WTC11 (cell line): ENCODE data around the gene WNT10A. TPM values are rescaled to one million over a fixed set of nuclear protein-coding genes. Genes with fewer than 3 reads are reported as not detected.

Source experiments
- ATAC-seq: fragments of 200-7000 bp; cut with Tn5 transposase; 2 replicates; pipeline ENCODE4 v1.10.0; 2021; ENCODE audit warnings: mild to moderate bottlenecking, moderate library complexity
- CTCF ChIA-PET: fragments of 300-600 bp; sonication (Branson Sonifier 250); formaldehyde crosslinking; loops from one replicate; lab custom pipeline; 2021; ENCODE audit warnings: antibody characterized with exemption; lab: Charles Lee
- POLR2A ChIA-PET: fragments of 350-600 bp; sonication (Branson Sonifier 250); formaldehyde crosslinking; loops from one replicate; lab custom pipeline; 2021; ENCODE audit warnings: antibody characterized with exemption; lab: Charles Lee
- DNase-seq: peaks from one replicate; pipeline ENCODE4 v3.0.0; 2021; ENCODE audit warnings: low spot score
- H3K27ac Mint-ChIP-seq: 2 replicates; pipeline ENCODE4 v1.8.0; 2021; ENCODE audit warnings: mixed read lengths
- H3K27me3 Mint-ChIP-seq: 2 replicates; pipeline ENCODE4 v1.8.0; 2021; ENCODE audit warnings: low read depth, mild to moderate bottlenecking, moderate library complexity, mixed read lengths
- H3K36me3 Mint-ChIP-seq: 2 replicates; pipeline ENCODE4 v1.8.0; 2021; ENCODE audit warnings: mixed read lengths
- H3K4me1 Mint-ChIP-seq: 2 replicates; pipeline ENCODE4 v1.8.0; 2022; ENCODE audit warnings: mixed read lengths
- H3K4me3 Mint-ChIP-seq: 2 replicates; pipeline ENCODE4 v1.8.0; 2021; ENCODE audit warnings: mild to moderate bottlenecking, moderate library complexity, mixed read lengths
- H3K9me3 Mint-ChIP-seq: 2 replicates; pipeline ENCODE4 v1.8.0; 2021; ENCODE audit warnings: mixed read lengths
- MXD4 ChIP-seq: fragments of 250-450 bp; sonication (Bioruptor Pico); IDR thresholded peaks from 2 replicates; pipeline ENCODE4 v1.8.0; 2021; ENCODE audit warnings: mild to moderate bottlenecking, moderate library complexity, borderline replicate concordance
- NFATC4 ChIP-seq: fragments of 250-450 bp; sonication (Bioruptor Pico); IDR thresholded peaks from 2 replicates; pipeline ENCODE4 v1.9.0; 2021; ENCODE audit warnings: mild to moderate bottlenecking
- NFYB ChIP-seq: sonication (generic); formaldehyde crosslinking; conservative IDR thresholded peaks from 2 replicates; pipeline ENCODE4 v1.8.0; 2022; ENCODE audit warnings: low read depth, missing genetic modification reagents
- TCF7 ChIP-seq: sonication (generic); formaldehyde crosslinking; IDR thresholded peaks from 2 replicates; pipeline ENCODE4 v1.8.0; 2022; ENCODE audit warnings: mild to moderate bottlenecking, low read depth, missing genetic modification reagents, moderate library complexity
- ZNF232 ChIP-seq: sonication (generic); formaldehyde crosslinking; IDR thresholded peaks from 2 replicates; pipeline ENCODE4 v1.8.0; 2022; ENCODE audit warnings: mild to moderate bottlenecking, missing genetic modification reagents
- total RNA-seq: library from RNA; stranded (reverse); gene quantifications from 3 replicates; pipeline ENCODE4 v1.2.3, GENCODE V29; 2021
- TF ChIP-seq, protein P1 (sequence below): sonication (generic); formaldehyde crosslinking; IDR thresholded peaks from 2 replicates; pipeline ENCODE4 v1.8.1; 2022; ENCODE audit warnings: mild to moderate bottlenecking, moderate library complexity, missing genetic modification reagents
- TF ChIP-seq, protein P2 (sequence below): sonication (generic); formaldehyde crosslinking; IDR thresholded peaks from 2 replicates; pipeline ENCODE4 v1.8.0; 2023; ENCODE audit warnings: missing genetic modification reagents
- TF ChIP-seq, protein P3 (sequence below): fragments of 250-450 bp; sonication (Bioruptor Pico); IDR thresholded peaks from 2 replicates; pipeline ENCODE4 v1.9.0; 2021; ENCODE audit warnings: mild to moderate bottlenecking, borderline replicate concordance
- TF ChIP-seq, protein P4 (sequence below): sonication (generic); formaldehyde crosslinking; conservative IDR thresholded peaks from 2 replicates; pipeline ENCODE4 v1.8.1; 2023; ENCODE audit warnings: mild to moderate bottlenecking, low read depth, missing genetic modification reagents, moderate library complexity

The WNT10A gene
- total RNA-seq, 1 experiment from 2014 or later = not detected

DNA sequence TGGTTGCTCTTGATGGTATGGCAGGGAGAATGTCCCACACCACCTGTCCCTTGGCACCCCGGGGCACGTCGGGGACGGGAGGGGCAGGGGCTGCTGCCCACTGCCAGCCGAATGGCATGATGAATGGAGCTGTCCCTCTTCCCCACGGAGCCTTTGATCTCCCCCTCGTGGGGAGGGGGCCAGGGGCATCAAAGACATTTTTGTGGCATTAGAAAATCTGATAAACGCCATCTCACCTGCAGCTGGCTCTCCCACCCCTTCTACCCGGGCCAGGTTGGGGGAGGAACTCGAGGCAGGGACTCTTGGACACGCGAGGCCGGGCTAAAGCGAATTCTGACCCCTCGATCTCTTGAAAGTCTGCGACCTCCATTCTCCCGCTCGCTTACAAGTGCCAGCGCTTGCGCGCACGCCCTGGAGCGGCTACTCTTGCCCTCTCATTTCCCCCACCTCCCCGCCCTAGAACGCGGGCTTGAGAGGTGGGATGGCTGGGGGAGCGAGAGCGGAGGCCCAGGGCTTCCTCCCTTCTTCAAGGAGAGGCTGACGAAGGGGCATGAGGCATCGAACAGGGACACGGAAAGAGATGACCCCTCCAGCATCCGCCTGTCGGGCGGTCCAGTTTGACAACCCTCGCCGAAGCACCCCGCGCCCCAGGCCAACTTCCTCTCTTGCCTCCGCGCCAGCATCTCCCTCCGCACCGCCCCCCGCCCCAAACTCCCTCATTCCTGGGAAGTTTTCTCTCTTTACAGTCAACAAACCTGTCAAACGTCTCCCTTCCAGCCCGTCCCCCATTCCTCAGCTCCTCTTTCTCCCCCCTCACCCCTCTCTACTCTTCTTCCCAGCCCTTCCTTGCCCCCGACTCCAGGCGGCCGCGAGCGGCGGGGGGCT is 21.7 kb upstream of the WNT10A start (continued):
- no peak for TF ChIP-seq MXD4 (CRISPR knock-in tag)
- TF ChIP-seq, protein P1, sequence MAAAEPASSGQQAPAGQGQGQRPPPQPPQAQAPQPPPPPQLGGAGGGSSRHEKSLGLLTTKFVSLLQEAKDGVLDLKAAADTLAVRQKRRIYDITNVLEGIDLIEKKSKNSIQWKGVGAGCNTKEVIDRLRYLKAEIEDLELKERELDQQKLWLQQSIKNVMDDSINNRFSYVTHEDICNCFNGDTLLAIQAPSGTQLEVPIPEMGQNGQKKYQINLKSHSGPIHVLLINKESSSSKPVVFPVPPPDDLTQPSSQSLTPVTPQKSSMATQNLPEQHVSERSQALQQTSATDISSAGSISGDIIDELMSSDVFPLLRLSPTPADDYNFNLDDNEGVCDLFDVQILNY = no peak

DNA sequence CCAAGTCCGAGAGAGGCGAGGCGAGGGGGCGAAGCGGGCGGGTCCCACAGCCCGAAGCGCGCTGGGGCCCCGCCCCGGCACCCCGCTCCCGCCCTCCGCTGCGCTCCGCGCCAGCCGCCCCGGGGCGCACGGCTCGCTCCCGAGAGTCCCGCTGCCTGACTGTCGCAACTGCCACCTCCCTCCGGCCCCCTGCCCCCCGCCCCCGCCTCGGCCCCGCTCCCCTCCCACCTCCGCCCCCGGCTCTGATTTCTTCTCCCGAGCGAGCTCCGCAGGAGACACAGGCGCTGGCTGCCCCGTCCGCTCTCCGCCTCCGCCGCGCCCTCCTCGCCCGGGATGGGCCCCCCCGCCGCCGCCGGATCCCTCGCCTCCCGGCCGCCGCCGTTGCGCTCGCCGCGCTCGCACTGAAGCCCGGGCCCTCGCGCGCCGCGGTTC is 21.1 kb upstream of the WNT10A start, which contains the start of gene WNT6:
Gene WNT6, plus strand, starts transcription at position 250 of the 432 bp plus-strand sequence. CDS start 233 bp downstream, outside the sequence.
- DNase-seq (no peak), ATAC-seq (no peak)
- no peak for TF ChIP-seq ZNF232 (CRISPR knock-in tag)
- Mint-ChIP-seq H3K4me3 (peak within 1 kb of the TSS; percentile 69), H3K9me3 (no peaks in the 10 kb centered on the region), H3K27me3 (peaks cover 97% of the 10 kb centered on the region), H3K4me1 (peaks cover 50% of the 10 kb centered on the region), H3K27ac (no peak within 1 kb of the TSS), H3K36me3 (no peaks in the 10 kb centered on the region)
- POLR2A ChIA-PET = interaction anchor here (0.7 kb wide), 1 partner anchor 39 kb away, joined by 3 read pairs; no protein-coding TSS in a partner anchor
- CTCF ChIA-PET = interaction anchor here (0.5 to 4.8 kb wide), 4 partner anchors 15 to 151 kb away, joined by 4 to 57 read pairs (median 24); no protein-coding TSS in a partner anchor

DNA sequence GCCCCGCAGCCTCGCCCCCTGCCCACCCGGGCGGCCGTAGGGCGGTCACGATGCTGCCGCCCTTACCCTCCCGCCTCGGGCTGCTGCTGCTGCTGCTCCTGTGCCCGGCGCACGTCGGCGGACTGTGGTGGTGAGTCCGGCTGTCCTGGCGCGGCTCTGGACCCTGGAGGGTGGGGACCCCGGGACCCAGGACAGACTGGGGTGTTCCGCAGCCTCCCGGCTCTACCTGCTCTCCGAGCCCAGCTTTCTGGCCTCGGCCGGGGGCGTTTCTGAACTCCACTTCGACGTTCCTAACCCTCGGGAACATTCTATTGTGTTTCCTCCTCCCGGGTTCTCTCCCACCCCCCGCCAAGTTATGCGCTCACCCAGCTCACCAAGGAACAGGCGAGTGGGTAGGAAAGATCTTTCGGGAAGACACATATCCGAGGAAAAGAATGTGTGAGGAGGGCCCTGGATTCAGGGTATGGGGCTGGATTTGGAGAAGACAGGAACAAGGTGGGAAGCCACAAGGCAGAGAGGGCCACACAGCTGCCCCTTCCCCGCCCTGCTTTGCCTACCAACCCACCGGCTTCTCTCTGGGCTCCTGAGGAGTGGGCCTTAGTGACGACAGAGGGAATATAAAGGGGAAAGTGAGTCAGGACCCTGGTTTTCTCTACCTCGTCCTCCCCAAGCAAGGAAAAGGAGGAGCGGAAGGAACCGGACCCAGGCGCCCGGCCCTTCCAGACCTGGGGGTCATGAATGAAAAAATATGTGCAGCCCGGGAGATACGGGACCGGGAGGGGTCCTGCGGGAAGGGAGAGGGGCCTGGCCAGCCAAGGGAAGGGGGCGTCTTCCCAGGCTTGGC is 20.4 kb upstream of the WNT10A start:
- POLR2A ChIA-PET = no interaction called here
- no peaks in the 10 kb centered on the region for H3K36me3 Mint-ChIP-seq
- no peak for DNase-seq
- TF ChIP-seq, protein P2, sequence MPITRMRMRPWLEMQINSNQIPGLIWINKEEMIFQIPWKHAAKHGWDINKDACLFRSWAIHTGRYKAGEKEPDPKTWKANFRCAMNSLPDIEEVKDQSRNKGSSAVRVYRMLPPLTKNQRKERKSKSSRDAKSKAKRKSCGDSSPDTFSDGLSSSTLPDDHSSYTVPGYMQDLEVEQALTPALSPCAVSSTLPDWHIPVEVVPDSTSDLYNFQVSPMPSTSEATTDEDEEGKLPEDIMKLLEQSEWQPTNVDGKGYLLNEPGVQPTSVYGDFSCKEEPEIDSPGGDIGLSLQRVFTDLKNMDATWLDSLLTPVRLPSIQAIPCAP = no peak
- TF ChIP-seq, protein P3, sequence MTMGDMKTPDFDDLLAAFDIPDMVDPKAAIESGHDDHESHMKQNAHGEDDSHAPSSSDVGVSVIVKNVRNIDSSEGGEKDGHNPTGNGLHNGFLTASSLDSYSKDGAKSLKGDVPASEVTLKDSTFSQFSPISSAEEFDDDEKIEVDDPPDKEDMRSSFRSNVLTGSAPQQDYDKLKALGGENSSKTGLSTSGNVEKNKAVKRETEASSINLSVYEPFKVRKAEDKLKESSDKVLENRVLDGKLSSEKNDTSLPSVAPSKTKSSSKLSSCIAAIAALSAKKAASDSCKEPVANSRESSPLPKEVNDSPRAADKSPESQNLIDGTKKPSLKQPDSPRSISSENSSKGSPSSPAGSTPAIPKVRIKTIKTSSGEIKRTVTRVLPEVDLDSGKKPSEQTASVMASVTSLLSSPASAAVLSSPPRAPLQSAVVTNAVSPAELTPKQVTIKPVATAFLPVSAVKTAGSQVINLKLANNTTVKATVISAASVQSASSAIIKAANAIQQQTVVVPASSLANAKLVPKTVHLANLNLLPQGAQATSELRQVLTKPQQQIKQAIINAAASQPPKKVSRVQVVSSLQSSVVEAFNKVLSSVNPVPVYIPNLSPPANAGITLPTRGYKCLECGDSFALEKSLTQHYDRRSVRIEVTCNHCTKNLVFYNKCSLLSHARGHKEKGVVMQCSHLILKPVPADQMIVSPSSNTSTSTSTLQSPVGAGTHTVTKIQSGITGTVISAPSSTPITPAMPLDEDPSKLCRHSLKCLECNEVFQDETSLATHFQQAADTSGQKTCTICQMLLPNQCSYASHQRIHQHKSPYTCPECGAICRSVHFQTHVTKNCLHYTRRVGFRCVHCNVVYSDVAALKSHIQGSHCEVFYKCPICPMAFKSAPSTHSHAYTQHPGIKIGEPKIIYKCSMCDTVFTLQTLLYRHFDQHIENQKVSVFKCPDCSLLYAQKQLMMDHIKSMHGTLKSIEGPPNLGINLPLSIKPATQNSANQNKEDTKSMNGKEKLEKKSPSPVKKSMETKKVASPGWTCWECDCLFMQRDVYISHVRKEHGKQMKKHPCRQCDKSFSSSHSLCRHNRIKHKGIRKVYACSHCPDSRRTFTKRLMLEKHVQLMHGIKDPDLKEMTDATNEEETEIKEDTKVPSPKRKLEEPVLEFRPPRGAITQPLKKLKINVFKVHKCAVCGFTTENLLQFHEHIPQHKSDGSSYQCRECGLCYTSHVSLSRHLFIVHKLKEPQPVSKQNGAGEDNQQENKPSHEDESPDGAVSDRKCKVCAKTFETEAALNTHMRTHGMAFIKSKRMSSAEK (CRISPR knock-in tag) = no peak
- TF ChIP-seq TCF7 (CRISPR knock-in tag) = no peak
- TF ChIP-seq, protein P1 = no peak
- TF ChIP-seq NFATC4 (CRISPR knock-in tag) = no peak
- TF ChIP-seq, protein P4, sequence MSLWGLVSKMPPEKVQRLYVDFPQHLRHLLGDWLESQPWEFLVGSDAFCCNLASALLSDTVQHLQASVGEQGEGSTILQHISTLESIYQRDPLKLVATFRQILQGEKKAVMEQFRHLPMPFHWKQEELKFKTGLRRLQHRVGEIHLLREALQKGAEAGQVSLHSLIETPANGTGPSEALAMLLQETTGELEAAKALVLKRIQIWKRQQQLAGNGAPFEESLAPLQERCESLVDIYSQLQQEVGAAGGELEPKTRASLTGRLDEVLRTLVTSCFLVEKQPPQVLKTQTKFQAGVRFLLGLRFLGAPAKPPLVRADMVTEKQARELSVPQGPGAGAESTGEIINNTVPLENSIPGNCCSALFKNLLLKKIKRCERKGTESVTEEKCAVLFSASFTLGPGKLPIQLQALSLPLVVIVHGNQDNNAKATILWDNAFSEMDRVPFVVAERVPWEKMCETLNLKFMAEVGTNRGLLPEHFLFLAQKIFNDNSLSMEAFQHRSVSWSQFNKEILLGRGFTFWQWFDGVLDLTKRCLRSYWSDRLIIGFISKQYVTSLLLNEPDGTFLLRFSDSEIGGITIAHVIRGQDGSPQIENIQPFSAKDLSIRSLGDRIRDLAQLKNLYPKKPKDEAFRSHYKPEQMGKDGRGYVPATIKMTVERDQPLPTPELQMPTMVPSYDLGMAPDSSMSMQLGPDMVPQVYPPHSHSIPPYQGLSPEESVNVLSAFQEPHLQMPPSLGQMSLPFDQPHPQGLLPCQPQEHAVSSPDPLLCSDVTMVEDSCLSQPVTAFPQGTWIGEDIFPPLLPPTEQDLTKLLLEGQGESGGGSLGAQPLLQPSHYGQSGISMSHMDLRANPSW (CRISPR knock-in tag) = no peak
- no peak for TF ChIP-seq NFYB
- TF ChIP-seq, all 79 proteins: peak for 0
- no peak for ATAC-seq
- Mint-ChIP-seq H3K4me3 (peak overlapping the region; percentile 69), H3K4me1 (peaks cover 44% of the 10 kb centered on the region), H3K9me3 (no peaks in the 10 kb centered on the region), H3K27ac (no peak overlapping the region), H3K27me3 (peaks cover 97% of the 10 kb centered on the region)
- CTCF ChIA-PET = interaction anchor here (0.5 to 4.8 kb wide), 25 partner anchors 8 to 332 kb away, joined by 3 to 57 read pairs (median 5); partner anchors contain the start of genes CDK5R2 and WNT10A
